Measurements from ENCODE around the gene MLLT3.
A peak's percentile ranks its signal among the peaks of the same experiment; 100 is the strongest.

Gene MLLT3

DNA sequence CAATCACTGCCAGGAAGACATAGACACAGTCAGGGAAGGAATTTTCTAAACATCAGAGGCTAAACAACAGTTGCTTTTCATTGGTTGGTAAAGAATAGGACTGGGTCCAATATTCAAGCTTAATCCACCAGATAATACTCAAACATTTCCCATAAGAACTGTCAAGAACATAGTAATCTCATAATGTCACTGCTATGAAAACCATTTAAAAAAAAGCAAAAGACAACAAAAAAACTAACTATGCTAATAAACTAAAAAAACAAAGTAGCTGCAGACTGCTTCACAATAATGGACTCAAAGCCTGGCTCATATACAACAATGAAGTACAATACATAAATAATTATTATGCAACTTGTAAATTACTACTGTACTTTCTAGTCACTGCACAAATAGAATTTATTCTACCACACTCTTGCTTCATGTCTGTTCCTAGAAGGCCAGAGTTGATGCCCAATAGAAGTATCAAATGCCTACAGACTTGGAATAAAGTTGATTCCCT, 148.7 kb downstream of the MLLT3 start:
- ATAC-seq: peak; percentile 47; the same call in 1 of the 3 replicates
- TF ChIP-seq ISL1 (CRISPR knock-in tag; IDR thresholded peaks at IDR 0.05) (no peak), TOX (CRISPR knock-in tag; IDR thresholded peaks at IDR 0.05; ENCODE audit: borderline replicate concordance) (no peak), RARB (CRISPR knock-in tag; IDR thresholded peaks at IDR 0.05) (no peak), ZFP3 (CRISPR knock-in tag; IDR thresholded peaks at IDR 0.05) (no peak), CSDC2 (CRISPR knock-in tag; IDR thresholded peaks at IDR 0.05) (no peak)

DNA sequence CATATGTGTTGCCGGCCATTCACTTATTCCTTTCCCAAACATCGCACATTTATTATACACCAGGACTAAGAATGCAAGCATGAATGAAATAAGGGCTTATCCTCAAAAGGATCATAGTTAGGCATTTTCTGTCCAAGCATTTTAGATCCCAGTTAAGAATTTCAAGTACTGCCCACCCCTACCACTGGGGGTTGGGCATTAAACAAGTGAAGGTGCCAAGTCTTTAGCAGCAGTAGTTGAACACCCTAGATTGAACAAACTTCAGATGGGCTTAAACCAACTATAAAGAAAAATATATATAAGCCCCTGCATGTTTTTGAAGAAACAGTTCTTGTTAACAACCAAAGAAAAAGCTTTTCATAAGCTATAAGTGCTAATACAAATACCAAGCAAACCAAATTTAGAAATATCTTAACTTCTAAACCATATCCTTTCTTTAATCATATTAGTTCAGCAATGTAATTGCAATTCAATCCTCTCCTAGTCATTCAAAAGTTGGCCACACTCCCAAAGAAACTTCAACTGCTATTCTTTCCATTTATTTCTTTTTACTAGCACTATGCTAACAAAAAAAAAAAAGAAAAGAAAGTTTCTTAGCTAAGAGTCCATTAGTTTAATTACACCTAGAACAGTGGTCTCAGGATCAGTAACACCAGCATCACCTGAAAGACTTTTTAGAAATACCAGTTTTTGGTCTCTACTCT, 149.8 kb downstream of the MLLT3 start:
- peak; percentile 67 for ATAC-seq
- TF ChIP-seq SNAI2 (CRISPR knock-in tag; IDR thresholded peaks at IDR 0.05) (no peak), ISL1 (CRISPR knock-in tag; IDR thresholded peaks at IDR 0.05) (0 out of 2 replicates have a peak, but pooled peaks have one; percentile 29)

GRCh38 chr9:20466328-20467008, 155.8 kb downstream of the MLLT3 start:
- no peak for ATAC-seq
- no peak for TF ChIP-seq PPARA (CRISPR knock-in tag; IDR thresholded peaks at IDR 0.05; ENCODE audit: borderline replicate concordance)
- TF ChIP-seq ZFP3 (CRISPR knock-in tag; IDR thresholded peaks at IDR 0.05): no peak
- TF ChIP-seq ZFP30 (CRISPR knock-in tag; IDR thresholded peaks at IDR 0.05): no peak
- no peak for TF ChIP-seq ZC3H10 (CRISPR knock-in tag; IDR thresholded peaks at IDR 0.05)
- no peak for TF ChIP-seq POU6F1 (CRISPR knock-in tag; IDR thresholded peaks at IDR 0.05; ENCODE audit: borderline replicate concordance, low read depth)
- TF ChIP-seq SNAI2 (CRISPR knock-in tag; IDR thresholded peaks at IDR 0.05): no peak
- TF ChIP-seq ZNF565 (CRISPR knock-in tag; conservative IDR thresholded peaks at IDR 0.05; ENCODE audit: low read depth): no peak
- no peak for TF ChIP-seq TCF4 (CRISPR knock-in tag; IDR thresholded peaks at IDR 0.05; ENCODE audit: borderline replicate concordance)
- TF ChIP-seq, protein P1, sequence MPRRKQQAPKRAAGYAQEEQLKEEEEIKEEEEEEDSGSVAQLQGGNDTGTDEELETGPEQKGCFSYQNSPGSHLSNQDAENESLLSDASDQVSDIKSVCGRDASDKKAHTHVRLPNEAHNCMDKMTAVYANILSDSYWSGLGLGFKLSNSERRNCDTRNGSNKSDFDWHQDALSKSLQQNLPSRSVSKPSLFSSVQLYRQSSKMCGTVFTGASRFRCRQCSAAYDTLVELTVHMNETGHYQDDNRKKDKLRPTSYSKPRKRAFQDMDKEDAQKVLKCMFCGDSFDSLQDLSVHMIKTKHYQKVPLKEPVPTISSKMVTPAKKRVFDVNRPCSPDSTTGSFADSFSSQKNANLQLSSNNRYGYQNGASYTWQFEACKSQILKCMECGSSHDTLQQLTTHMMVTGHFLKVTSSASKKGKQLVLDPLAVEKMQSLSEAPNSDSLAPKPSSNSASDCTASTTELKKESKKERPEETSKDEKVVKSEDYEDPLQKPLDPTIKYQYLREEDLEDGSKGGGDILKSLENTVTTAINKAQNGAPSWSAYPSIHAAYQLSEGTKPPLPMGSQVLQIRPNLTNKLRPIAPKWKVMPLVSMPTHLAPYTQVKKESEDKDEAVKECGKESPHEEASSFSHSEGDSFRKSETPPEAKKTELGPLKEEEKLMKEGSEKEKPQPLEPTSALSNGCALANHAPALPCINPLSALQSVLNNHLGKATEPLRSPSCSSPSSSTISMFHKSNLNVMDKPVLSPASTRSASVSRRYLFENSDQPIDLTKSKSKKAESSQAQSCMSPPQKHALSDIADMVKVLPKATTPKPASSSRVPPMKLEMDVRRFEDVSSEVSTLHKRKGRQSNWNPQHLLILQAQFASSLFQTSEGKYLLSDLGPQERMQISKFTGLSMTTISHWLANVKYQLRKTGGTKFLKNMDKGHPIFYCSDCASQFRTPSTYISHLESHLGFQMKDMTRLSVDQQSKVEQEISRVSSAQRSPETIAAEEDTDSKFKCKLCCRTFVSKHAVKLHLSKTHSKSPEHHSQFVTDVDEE (CRISPR knock-in tag; IDR thresholded peaks at IDR 0.05): no peak
- TF ChIP-seq CSDC2 (CRISPR knock-in tag; IDR thresholded peaks at IDR 0.05): no peak
- TF ChIP-seq RARB (CRISPR knock-in tag; IDR thresholded peaks at IDR 0.05): no peak
- no peak for TF ChIP-seq OSR1 (CRISPR knock-in tag; IDR thresholded peaks at IDR 0.05)
- TF ChIP-seq, protein P2, sequence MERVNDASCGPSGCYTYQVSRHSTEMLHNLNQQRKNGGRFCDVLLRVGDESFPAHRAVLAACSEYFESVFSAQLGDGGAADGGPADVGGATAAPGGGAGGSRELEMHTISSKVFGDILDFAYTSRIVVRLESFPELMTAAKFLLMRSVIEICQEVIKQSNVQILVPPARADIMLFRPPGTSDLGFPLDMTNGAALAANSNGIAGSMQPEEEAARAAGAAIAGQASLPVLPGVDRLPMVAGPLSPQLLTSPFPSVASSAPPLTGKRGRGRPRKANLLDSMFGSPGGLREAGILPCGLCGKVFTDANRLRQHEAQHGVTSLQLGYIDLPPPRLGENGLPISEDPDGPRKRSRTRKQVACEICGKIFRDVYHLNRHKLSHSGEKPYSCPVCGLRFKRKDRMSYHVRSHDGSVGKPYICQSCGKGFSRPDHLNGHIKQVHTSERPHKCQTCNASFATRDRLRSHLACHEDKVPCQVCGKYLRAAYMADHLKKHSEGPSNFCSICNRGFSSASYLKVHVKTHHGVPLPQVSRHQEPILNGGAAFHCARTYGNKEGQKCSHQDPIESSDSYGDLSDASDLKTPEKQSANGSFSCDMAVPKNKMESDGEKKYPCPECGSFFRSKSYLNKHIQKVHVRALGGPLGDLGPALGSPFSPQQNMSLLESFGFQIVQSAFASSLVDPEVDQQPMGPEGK (CRISPR knock-in tag; IDR thresholded peaks at IDR 0.05; ENCODE audit: borderline replicate concordance): no peak

GRCh38 chr9:20464242-20464641, 158.1 kb downstream of the MLLT3 start:
- ATAC-seq: no peak
- TF ChIP-seq SNAI2 (CRISPR knock-in tag; IDR thresholded peaks at IDR 0.05) (no peak), ZNF565 (CRISPR knock-in tag; conservative IDR thresholded peaks at IDR 0.05; ENCODE audit: low read depth) (no peak), TOX (CRISPR knock-in tag; IDR thresholded peaks at IDR 0.05; ENCODE audit: borderline replicate concordance) (no peak), PPARA (CRISPR knock-in tag; IDR thresholded peaks at IDR 0.05; ENCODE audit: borderline replicate concordance) (no peak), ESRRG (CRISPR knock-in tag; IDR thresholded peaks at IDR 0.05) (no peak), OSR1 (CRISPR knock-in tag; IDR thresholded peaks at IDR 0.05) (no peak), GLIS3 (CRISPR knock-in tag; IDR thresholded peaks at IDR 0.05) (no peak), ZNF8 (CRISPR knock-in tag; IDR thresholded peaks at IDR 0.05) (no peak), ZNF70 (CRISPR knock-in tag; IDR thresholded peaks at IDR 0.05) (no peak), CSRNP3 (CRISPR knock-in tag; IDR thresholded peaks at IDR 0.05) (no peak), ZC3H10 (CRISPR knock-in tag; IDR thresholded peaks at IDR 0.05) (no peak), POU6F1 (CRISPR knock-in tag; IDR thresholded peaks at IDR 0.05; ENCODE audit: borderline replicate concordance, low read depth) (no peak), CSDC2 (CRISPR knock-in tag; IDR thresholded peaks at IDR 0.05) (no peak)
- TF ChIP-seq, protein P1 (CRISPR knock-in tag; IDR thresholded peaks at IDR 0.05): no peak

Measured in SK-N-SH treated with all-trans-retinoic acid at 6 μM for 48 hours (cell line).